HEK293T (cell line): ENCODE data around the gene CCR7.

Experiments used
- SP1 ChIP-seq: fragments of 450-650 bp; IDR thresholded peaks from 2 replicates; pipeline ENCODE4 v1.6.1; 2017
- SUZ12 ChIP-seq: fragments of 450-650 bp; IDR thresholded peaks from 2 replicates; pipeline ENCODE4 v1.6.1; 2016; ENCODE audit warnings: mild to moderate bottlenecking

GRCh38 chr17:40554646-40555295 is 10.5 kb downstream of the CCR7 start:
- TF ChIP-seq SP1 (no peak), SUZ12 (no peak)
